Measurements from ENCODE around the gene ZMYND8.

GRCh38 chr20:47217482-47218446 is 138.7 kb downstream of the ZMYND8 start:
- TF ChIP-seq CTCF (IDR thresholded peaks at IDR 0.05) (no peak), POLR2A (IDR thresholded peaks at IDR 0.05) (no peak)

Measured in testis (tissue), 2 donors.